Measurements from ENCODE around the gene SLC10A3.

Gene SLC10A3

DNA sequence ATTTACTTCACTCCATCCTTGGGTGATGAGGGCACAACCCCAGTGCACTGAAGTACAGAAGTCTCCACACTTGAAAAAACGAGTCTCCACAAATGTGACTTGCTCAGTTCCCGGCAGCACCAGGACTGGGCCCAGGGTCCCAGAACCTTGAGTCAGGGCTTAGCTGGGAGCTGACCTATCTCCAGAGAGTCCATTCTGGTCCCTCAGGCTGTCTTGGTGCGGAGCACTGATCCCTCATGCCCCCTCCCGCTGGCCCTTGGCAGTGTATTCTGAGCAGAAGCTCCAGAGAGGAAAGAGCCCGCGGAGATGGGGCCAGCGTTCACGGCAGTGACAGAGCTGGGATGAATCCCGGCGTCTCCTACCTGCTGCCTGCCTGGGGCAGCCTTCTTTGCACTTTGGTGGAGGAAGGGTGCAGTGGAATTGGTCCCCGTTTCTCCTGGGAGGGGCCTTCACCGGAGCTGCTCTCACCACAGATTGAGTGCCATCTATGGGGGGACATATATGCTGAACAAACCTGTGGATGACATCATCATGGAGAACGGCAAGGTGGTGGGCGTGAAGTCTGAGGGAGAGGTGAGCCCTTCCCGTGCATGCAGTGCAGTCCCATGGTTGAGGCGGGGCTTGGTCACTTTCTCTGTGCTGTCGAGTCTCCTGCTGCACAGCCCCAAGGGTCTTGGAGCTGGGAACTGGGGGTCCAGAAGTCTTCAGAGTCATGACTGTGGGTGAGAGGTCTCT lies 49.6 kb downstream of the SLC10A3 start:
- TF ChIP-seq FOXP2 (optimal IDR thresholded peaks at IDR 0.05; ENCODE audit: borderline replicate concordance, extremely low read depth, extremely low read length, insufficient read depth) (no peak), SIN3A (IDR thresholded peaks at IDR 0.05; ENCODE audit: borderline replicate concordance, insufficient read depth, low read length) (no peak), POLR2AphosphoS5 (IDR thresholded peaks at IDR 0.05; ENCODE audit: low read depth, low read length) (no peak), TAF1 (IDR thresholded peaks at IDR 0.05; ENCODE audit: borderline replicate concordance, insufficient read depth, low read length) (no peak), REST (IDR thresholded peaks at IDR 0.05; ENCODE audit: insufficient read depth in 1 of 2, low read depth in 2 of 2, low read length in 2 of 2) (no peak)

GRCh38 chrX:154439841-154440240 lies 50.6 kb downstream of the SLC10A3 start:
- TF ChIP-seq TAF1 (IDR thresholded peaks at IDR 0.05; ENCODE audit: borderline replicate concordance, insufficient read depth, low read length) = no peak
- no peak for TF ChIP-seq SIN3A (IDR thresholded peaks at IDR 0.05; ENCODE audit: borderline replicate concordance, insufficient read depth, low read length)
- no peak for TF ChIP-seq FOXP2 (optimal IDR thresholded peaks at IDR 0.05; ENCODE audit: borderline replicate concordance, extremely low read depth, extremely low read length, insufficient read depth)
- no peak for TF ChIP-seq REST (IDR thresholded peaks at IDR 0.05; ENCODE audit: insufficient read depth in 1 of 2, low read depth in 2 of 2, low read length in 2 of 2)
- no peak for TF ChIP-seq POLR2AphosphoS5 (IDR thresholded peaks at IDR 0.05; ENCODE audit: low read depth, low read length)

DNA sequence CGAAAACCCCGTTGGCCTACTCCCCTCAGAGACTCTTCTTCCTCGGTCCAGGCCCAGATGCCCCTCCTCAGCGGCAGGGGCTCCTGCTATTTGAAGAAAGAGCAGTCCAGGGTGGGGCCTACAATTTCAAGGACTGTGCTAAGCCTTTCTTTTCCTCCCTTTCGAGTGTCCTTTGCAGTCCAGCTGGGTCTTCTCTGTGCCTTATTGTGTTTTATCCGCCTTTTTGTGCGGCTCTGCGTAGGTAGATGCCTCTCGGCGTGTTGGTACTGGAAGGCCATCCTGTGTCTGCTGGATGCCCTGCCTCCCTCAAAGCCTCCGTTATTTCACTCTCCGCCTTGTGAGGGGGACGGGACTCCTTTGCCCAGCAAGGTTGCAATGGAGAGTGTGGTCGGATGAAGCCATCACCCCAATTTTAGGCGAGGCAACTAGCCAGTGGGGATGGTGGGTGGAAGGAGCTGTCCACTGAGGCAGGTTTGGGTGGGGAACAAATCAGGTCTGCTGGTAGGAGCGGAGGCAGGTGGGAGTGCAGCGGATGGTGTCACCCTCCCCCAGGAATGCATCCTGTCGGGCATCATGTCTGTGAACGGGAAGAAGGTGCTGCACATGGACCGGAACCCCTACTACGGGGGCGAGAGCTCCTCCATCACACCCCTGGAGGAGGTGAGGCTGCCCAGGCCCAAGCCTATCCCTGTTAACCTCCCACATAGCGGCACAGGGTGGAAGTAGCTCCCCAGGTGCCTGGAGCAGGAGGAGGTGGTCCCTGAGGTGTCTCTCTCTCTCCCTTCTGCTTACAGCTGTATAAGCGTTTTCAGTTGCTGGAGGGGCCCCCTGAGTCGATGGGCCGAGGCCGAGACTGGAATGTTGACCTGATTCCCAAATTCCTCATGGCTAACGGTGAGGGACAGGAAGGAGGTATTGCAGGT lies 52.2 kb downstream of the SLC10A3 start:
- TF ChIP-seq POLR2AphosphoS5 (IDR thresholded peaks at IDR 0.05; ENCODE audit: low read depth, low read length) (no peak), REST (IDR thresholded peaks at IDR 0.05; ENCODE audit: insufficient read depth in 1 of 2, low read depth in 2 of 2, low read length in 2 of 2) (no peak)

All from PFSK-1 (cell line).